Parathyroid adenoma (tissue), 2 donors: ENCODE results near the gene AMH.

ENCODE experiments used
- H2AFZ ChIP-seq: fragments of 300-600 bp; sonication (generic); one replicate; pipeline ENCODE4 v1.7.0; 2017; ENCODE audit warnings: antibody characterized with exemption, mild to moderate bottlenecking
- H3K27ac ChIP-seq: fragments of 300-600 bp; sonication (generic); one replicate; pipeline ENCODE4 v1.7.0; 2017
- H3K27me3 ChIP-seq: fragments of 300-600 bp; sonication (generic); one replicate; pipeline ENCODE4 v1.7.0; 2017; ENCODE audit warnings: low read length; ENCODE audit not compliant: control insufficient read depth, insufficient read depth
- H3K36me3 ChIP-seq: fragments of 300-600 bp; sonication (generic); one replicate; pipeline ENCODE4 v1.7.0; 2017; ENCODE audit warnings: low read length; ENCODE audit not compliant: control insufficient read depth, insufficient read depth
- H3K4me1 ChIP-seq: fragments of 300-600 bp; sonication (generic); one replicate; pipeline ENCODE4 v1.7.0; 2017; ENCODE audit warnings: control low read depth
- H3K4me2 ChIP-seq: fragments of 300-600 bp; sonication (generic); one replicate; pipeline ENCODE4 v1.7.0; 2017; ENCODE audit warnings: low read length
- H3K4me3 ChIP-seq: fragments of 300-600 bp; sonication (generic); one replicate; pipeline ENCODE4 v1.7.0; 2017; ENCODE audit warnings: low read depth, low read length
- H3K79me2 ChIP-seq: fragments of 300-600 bp; sonication (generic); one replicate; pipeline ENCODE4 v1.7.0; 2017; ENCODE audit warnings: control low read depth
- H3K9ac ChIP-seq: fragments of 300-600 bp; sonication (generic); one replicate; pipeline ENCODE4 v1.7.0; 2017; ENCODE audit warnings: mild to moderate bottlenecking
- H3K9me3 ChIP-seq: fragments of 300-600 bp; sonication (generic); one replicate; pipeline ENCODE4 v1.7.0; 2017; ENCODE audit warnings: low read length; ENCODE audit not compliant: control insufficient read depth
- TF ChIP-seq, protein P1 (sequence below): fragments of 300-600 bp; sonication (generic); IDR thresholded peaks from one replicate; pipeline ENCODE4 v1.7.0; 2017; ENCODE audit warnings: antibody characterized with exemption, mild to moderate bottlenecking
- donor health status: primary hyperparathyroidism.

AMH gene

DNA sequence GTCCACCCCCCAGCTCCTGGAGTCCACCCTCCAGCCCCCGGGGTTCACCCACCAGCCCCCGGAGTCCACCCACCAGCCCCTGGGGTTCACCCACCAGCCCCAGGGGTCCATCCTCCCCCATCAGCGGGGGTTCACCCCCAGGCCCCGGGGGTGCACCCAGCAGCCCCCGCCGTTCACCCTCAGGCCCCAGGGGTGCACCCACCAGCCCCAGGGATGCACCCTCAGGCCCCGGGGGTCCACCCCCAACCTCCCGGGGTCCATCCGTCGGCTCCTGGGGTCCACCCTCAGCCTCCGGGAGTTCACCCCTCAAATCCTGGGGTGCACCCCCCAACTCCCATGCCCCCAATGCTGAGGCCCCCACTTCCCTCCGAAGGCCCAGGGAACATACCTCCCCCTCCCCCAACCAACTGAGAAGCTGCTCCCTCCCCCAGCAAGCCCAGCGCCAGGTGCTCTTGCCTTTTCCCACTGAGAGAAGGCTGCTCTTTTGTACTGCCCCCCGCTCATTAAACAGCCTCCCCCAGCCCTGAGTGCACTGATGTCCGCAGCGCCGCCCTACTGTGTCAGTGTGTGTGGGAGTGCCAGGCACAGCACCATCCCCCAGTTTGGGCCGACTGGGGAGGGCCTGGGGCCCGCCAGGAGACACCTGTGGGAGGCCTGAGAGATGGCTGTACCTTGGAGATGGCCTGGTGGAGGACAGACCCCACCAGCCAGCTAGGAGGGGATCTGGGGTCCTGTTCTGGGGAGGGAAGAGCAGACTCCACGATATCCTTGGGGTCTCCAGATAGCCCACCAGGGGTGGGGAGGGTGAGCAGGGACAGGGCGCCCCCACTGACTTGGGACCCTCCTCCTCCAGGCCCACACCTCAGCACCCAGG, 750 bp upstream of the AMH start:
- Histone ChIP-seq H3K4me1 (no peaks in the 10 kb centered on the region), H3K9ac (no peak overlapping the region)

DNA sequence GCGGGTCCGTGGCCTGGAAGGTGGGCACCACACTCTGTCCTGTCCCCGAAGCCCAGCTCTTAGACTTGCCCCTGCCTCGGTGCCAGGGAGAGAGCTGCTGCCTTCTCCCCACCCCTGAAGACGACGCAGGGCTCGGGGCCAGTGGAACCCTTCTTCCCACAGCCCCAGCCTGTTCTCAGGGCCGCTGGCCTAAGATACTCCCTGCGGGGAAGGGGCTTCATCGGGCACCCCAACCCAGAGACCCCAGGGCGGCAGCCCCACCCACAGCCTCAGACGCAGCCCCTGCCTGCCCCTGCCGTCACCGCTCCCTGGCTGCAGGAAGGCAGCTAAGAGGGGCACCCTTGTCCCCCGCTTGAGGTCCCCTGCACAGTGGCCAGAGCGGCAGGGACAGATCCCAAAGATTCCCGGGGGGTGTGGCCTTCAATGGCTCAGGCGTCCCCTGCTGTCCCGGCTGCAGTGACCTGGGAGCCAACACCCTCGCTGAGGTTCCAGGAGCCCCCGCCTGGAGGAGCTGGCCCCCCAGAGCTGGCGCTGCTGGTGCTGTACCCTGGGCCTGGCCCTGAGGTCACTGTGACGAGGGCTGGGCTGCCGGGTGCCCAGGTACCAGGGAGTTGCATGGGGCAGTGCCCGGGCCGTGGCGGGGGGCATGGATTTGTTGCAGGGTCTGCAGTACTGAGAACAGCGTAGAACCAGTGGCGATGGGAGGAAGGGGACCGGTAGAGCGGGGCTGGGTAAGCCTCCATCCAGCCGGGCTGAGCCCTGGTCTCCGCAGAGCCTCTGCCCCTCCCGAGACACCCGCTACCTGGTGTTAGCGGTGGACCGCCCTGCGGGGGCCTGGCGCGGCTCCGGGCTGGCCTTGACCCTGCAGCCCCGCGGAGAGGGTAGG, 1.0 kb downstream of the AMH start:
- Histone ChIP-seq H3K79me2 (no peaks in the 10 kb centered on the region), H3K4me3 (no peak overlapping the region), H3K27me3 (peaks cover 14% of the 10 kb centered on the region), H3K4me2 (no peak overlapping the region), H3K9me3 (no peaks in the 10 kb centered on the region), H2AFZ (no peak overlapping the region), H3K36me3 (no peaks in the 10 kb centered on the region), H3K9ac (no peak overlapping the region), H3K27ac (no peak overlapping the region), H3K4me1 (no peaks in the 10 kb centered on the region)
- TF ChIP-seq, protein P1, sequence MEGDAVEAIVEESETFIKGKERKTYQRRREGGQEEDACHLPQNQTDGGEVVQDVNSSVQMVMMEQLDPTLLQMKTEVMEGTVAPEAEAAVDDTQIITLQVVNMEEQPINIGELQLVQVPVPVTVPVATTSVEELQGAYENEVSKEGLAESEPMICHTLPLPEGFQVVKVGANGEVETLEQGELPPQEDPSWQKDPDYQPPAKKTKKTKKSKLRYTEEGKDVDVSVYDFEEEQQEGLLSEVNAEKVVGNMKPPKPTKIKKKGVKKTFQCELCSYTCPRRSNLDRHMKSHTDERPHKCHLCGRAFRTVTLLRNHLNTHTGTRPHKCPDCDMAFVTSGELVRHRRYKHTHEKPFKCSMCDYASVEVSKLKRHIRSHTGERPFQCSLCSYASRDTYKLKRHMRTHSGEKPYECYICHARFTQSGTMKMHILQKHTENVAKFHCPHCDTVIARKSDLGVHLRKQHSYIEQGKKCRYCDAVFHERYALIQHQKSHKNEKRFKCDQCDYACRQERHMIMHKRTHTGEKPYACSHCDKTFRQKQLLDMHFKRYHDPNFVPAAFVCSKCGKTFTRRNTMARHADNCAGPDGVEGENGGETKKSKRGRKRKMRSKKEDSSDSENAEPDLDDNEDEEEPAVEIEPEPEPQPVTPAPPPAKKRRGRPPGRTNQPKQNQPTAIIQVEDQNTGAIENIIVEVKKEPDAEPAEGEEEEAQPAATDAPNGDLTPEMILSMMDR, result no peak

More for the DNA sequence above, 750 bp upstream of the AMH start:
- no peak overlapping the region for H3K4me2 ChIP-seq
- H2AFZ ChIP-seq, result no peak overlapping the region
- peaks cover 14% of the 10 kb centered on the region for H3K27me3 ChIP-seq
- no peaks in the 10 kb centered on the region for H3K79me2 ChIP-seq
- H3K27ac ChIP-seq, result no peak overlapping the region
- H3K4me3 ChIP-seq, result no peak overlapping the region
- H3K9me3 ChIP-seq, result no peaks in the 10 kb centered on the region
- TF ChIP-seq, protein P1, result no peak
- H3K36me3 ChIP-seq, result no peaks in the 10 kb centered on the region

DNA sequence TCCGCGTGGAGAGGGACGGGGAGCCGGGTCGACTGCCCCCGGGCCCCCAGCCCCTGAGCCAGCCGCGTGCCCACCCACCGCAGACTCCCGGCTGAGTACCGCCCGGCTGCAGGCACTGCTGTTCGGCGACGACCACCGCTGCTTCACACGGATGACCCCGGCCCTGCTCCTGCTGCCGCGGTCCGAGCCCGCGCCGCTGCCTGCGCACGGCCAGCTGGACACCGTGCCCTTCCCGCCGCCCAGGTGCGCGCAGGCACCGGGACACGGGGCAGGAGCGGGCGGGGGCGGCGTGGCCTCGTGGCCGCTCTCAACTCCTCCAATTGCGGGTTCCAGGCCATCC, 1.6 kb downstream of the AMH start:
- H3K9ac ChIP-seq, result no peak overlapping the region
- no peaks in the 10 kb centered on the region for H3K79me2 ChIP-seq
- no peak overlapping the region for H3K27ac ChIP-seq
- H3K4me3 ChIP-seq, result no peak overlapping the region
- H3K9me3 ChIP-seq, result no peaks in the 10 kb centered on the region
- no peaks in the 10 kb centered on the region for H3K4me1 ChIP-seq
- H3K36me3 ChIP-seq, result no peaks in the 10 kb centered on the region
- H3K27me3 ChIP-seq, result peaks cover 14% of the 10 kb centered on the region
- no peak overlapping the region for H3K4me2 ChIP-seq
- TF ChIP-seq, protein P1, result no peak
- H2AFZ ChIP-seq, result no peak overlapping the region

DNA sequence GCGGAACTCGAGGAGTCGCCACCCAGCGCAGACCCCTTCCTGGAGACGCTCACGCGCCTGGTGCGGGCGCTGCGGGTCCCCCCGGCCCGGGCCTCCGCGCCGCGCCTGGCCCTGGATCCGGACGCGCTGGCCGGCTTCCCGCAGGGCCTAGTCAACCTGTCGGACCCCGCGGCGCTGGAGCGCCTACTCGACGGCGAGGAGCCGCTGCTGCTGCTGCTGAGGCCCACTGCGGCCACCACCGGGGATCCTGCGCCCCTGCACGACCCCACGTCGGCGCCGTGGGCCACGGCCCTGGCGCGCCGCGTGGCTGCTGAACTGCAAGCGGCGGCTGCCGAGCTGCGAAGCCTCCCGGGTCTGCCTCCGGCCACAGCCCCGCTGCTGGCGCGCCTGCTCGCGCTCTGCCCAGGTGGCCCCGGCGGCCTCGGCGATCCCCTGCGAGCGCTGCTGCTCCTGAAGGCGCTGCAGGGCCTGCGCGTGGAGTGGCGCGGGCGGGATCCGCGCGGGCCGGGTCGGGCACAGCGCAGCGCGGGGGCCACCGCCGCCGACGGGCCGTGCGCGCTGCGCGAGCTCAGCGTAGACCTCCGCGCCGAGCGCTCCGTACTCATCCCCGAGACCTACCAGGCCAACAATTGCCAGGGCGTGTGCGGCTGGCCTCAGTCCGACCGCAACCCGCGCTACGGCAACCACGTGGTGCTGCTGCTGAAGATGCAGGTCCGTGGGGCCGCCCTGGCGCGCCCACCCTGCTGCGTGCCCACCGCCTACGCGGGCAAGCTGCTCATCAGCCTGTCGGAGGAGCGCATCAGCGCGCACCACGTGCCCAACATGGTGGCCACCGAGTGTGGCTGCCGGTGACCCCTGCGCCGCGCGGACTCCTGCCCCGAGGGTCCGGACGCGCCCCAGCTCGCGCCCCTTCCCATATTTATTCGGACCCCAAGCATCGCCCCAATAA, 2.3 kb downstream of the AMH start:
- no peaks in the 10 kb centered on the region for H3K36me3 ChIP-seq

More for the DNA sequence above, 2.3 kb downstream of the AMH start:
- Histone ChIP-seq H3K4me2 (no peak overlapping the region), H3K27ac (no peak overlapping the region), H3K9ac (no peak overlapping the region), H3K79me2 (no peaks in the 10 kb centered on the region), H3K4me1 (no peaks in the 10 kb centered on the region), H3K27me3 (peaks cover 14% of the 10 kb centered on the region), H3K4me3 (no peak overlapping the region), H3K9me3 (no peaks in the 10 kb centered on the region), H2AFZ (no peak overlapping the region)
- TF ChIP-seq, protein P1, result no peak
